Esophagus (tissue), 2 donors: ENCODE data around the gene DAAM2. TPM values are rescaled to one million over a fixed set of nuclear protein-coding genes. Genes with fewer than 3 reads are reported as not detected.

ENCODE experiments used
- H3K27ac ChIP-seq, 2 donors: one replicate each; pipeline ENCODE4 v1.5.1; 2013; ENCODE audit warnings: low read depth in 2 of 2, mild to moderate bottlenecking in 2 of 2, inconsistent platforms in 1 of 2, low read length in 1 of 2, moderate library complexity in 1 of 2
- H3K27me3 ChIP-seq, 2 donors: one replicate each; pipeline ENCODE4 v1.6.1; 2013; ENCODE audit warnings: low read length in 2 of 2, control low read depth in 1 of 2, mild to moderate bottlenecking in 1 of 2; ENCODE audit not compliant: insufficient read depth in 2 of 2, control insufficient read depth in 1 of 2
- H3K36me3 ChIP-seq, 2 donors: one replicate each; pipeline ENCODE4 v1.6.1; 2013; ENCODE audit warnings: low read length in 1 of 2; ENCODE audit not compliant: control insufficient read depth in 2 of 2, insufficient read depth in 2 of 2
- H3K4me1 ChIP-seq, 2 donors: one replicate each; pipeline ENCODE4 v1.6.1; 2013; ENCODE audit warnings: low read length in 1 of 2; ENCODE audit not compliant: control insufficient read depth in 2 of 2, insufficient read depth in 2 of 2
- H3K4me3 ChIP-seq, 2 donors: one replicate each; pipeline ENCODE4 v1.5.1; 2013; ENCODE audit warnings: low read length in 2 of 2, mild to moderate bottlenecking in 2 of 2, low read depth in 1 of 2, moderate library complexity in 1 of 2
- H3K9me3 ChIP-seq, 2 donors: one replicate each; pipeline ENCODE4 v1.6.1; 2013; ENCODE audit warnings: mild to moderate bottlenecking in 2 of 2, low read depth in 1 of 2, low read length in 1 of 2, moderate library complexity in 1 of 2; ENCODE audit not compliant: control insufficient read depth in 2 of 2, insufficient read depth in 1 of 2
- WGBS, 2 donors: extraction: QIAGEN DNeasy Blood & Tissue Kit; methylation state at CpG; one replicate each; pipeline ENCODE4 v1.1.7; 2013; 5-methylcytosine and 5-hydroxymethylcytosine counted together
- polyA plus RNA-seq, 2 donors: library from polyadenylated mRNA; stranded (reverse); fragments of 200-250 nt; gene quantifications; one replicate each; pipeline ENCODE4 v1.2.3, GENCODE V29; 2013
- donor health status: healthy with polysubstance abuse.
- donor health status: Bipolar disorder and iron deficiency.

The DAAM2 gene
- polyA plus RNA-seq, 2 donors: 10.7 to 11.3 TPM

GRCh38 chr6:39898625-39899024 lies 106.4 kb downstream of the DAAM2 start:
- Histone ChIP-seq H3K9me3 (no peaks in the 10 kb centered on the region), H3K27ac (no peak overlapping the region), H3K4me1 (peaks cover 0 to 2% of the 10 kb centered on the region in 2 donors), H3K27me3 (no peaks in the 10 kb centered on the region), H3K36me3 (peaks cover 2 to 3% of the 10 kb centered on the region in 2 donors), H3K4me3 (no peak overlapping the region)
- 88 to 91% methylated on average over 4 of the region's 4 CpGs for WGBS, 2 donors

- peaks cover 2 to 3% of the 10 kb centered on the region in 2 donors for H3K36me3 ChIP-seq
- no peaks in the 10 kb centered on the region for H3K27me3 ChIP-seq
- WGBS, 2 donors: 84 to 88% methylated on average over 10 of the region's 10 CpGs
- H3K9me3 ChIP-seq: no peaks in the 10 kb centered on the region
- no peak overlapping the region for H3K27ac ChIP-seq
- H3K4me1 ChIP-seq: peaks cover 0 to 5% of the 10 kb centered on the region in 2 donors
- no peak overlapping the region for H3K4me3 ChIP-seq
Observed at GRCh38 chr6:39899554-39900295, 107.5 kb downstream of the DAAM2 start.

- Histone ChIP-seq H3K27me3 (no peaks in the 10 kb centered on the region), H3K36me3 (peaks cover 2 to 3% of the 10 kb centered on the region in 2 donors), H3K27ac (no peak overlapping the region)
Observed at GRCh38 chr6:39901116-39901655, 109.0 kb downstream of the DAAM2 start.

GRCh38 chr6:39901670-39902069 lies 109.5 kb downstream of the DAAM2 start:
- 89 to 91% methylated on average over 18 to 19 of the region's 19 CpGs for WGBS, 2 donors
- H3K4me1 ChIP-seq: peaks cover 0 to 5% of the 10 kb centered on the region in 2 donors
- no peak overlapping the region for H3K4me3 ChIP-seq
- H3K36me3 ChIP-seq: peaks cover 2 to 7% of the 10 kb centered on the region in 2 donors
- H3K27ac ChIP-seq: no peak overlapping the region
- no peaks in the 10 kb centered on the region for H3K27me3 ChIP-seq
- H3K9me3 ChIP-seq: no peaks in the 10 kb centered on the region

More at GRCh38 chr6:39901116-39901655, 109.0 kb downstream of the DAAM2 start:
- H3K9me3 ChIP-seq: no peaks in the 10 kb centered on the region
- 73 to 83% methylated on average over 10 of the region's 10 CpGs for WGBS, 2 donors
- H3K4me3 ChIP-seq: no peak overlapping the region
- peaks cover 0 to 5% of the 10 kb centered on the region in 2 donors for H3K4me1 ChIP-seq

GRCh38 chr6:39902136-39902535 lies 110.0 kb downstream of the DAAM2 start:
- H3K27ac ChIP-seq: no peak overlapping the region
- no peak overlapping the region for H3K4me3 ChIP-seq
- peaks cover 2 to 7% of the 10 kb centered on the region in 2 donors for H3K36me3 ChIP-seq

GRCh38 chr6:39902786-39903465 lies 110.8 kb downstream of the DAAM2 start:
- H3K4me1 ChIP-seq: peaks cover 0 to 5% of the 10 kb centered on the region in 2 donors
- no peak overlapping the region for H3K4me3 ChIP-seq
- no peaks in the 10 kb centered on the region for H3K27me3 ChIP-seq
- peaks cover 2 to 7% of the 10 kb centered on the region in 2 donors for H3K36me3 ChIP-seq
- 91 to 94% methylated on average over 4 of the region's 4 CpGs for WGBS, 2 donors
- no peak overlapping the region for H3K27ac ChIP-seq
- no peaks in the 10 kb centered on the region for H3K9me3 ChIP-seq

More at GRCh38 chr6:39902136-39902535, 110.0 kb downstream of the DAAM2 start:
- Histone ChIP-seq H3K4me1 (peaks cover 0 to 5% of the 10 kb centered on the region in 2 donors), H3K9me3 (no peaks in the 10 kb centered on the region), H3K27me3 (no peaks in the 10 kb centered on the region)
- 83 to 95% methylated on average over 2 of the region's 2 CpGs for whole genome bisulfite sequencing, 2 donors

- no peaks in the 10 kb centered on the region for H3K9me3 ChIP-seq
- peaks cover 2 to 6% of the 10 kb centered on the region in 2 donors for H3K36me3 ChIP-seq
- H3K4me3 ChIP-seq: no peak overlapping the region
- peaks cover 0 to 5% of the 10 kb centered on the region in 2 donors for H3K4me1 ChIP-seq
- 93 to 95% methylated on average over 6 of the region's 6 CpGs for WGBS, 2 donors
- no peaks in the 10 kb centered on the region for H3K27me3 ChIP-seq
- H3K27ac ChIP-seq: no peak overlapping the region
Observed at GRCh38 chr6:39903656-39904055, 111.5 kb downstream of the DAAM2 start.

GRCh38 chr6:39904946-39905639 lies 112.9 kb downstream of the DAAM2 start:
- H3K27ac ChIP-seq: no peak overlapping the region
- no peak overlapping the region for H3K4me3 ChIP-seq
- no peaks in the 10 kb centered on the region for H3K9me3 ChIP-seq
- H3K36me3 ChIP-seq: peaks cover 2 to 9% of the 10 kb centered on the region in 2 donors
- no peaks in the 10 kb centered on the region for H3K27me3 ChIP-seq
- 64 to 68% methylated on average over 4 of the region's 4 CpGs for WGBS, 2 donors
- peaks cover 0 to 5% of the 10 kb centered on the region in 2 donors for H3K4me1 ChIP-seq

- Histone ChIP-seq H3K27ac (no peak overlapping the region), H3K4me1 (peaks cover 0 to 5% of the 10 kb centered on the region in 2 donors), H3K4me3 (no peak overlapping the region), H3K9me3 (no peaks in the 10 kb centered on the region), H3K27me3 (no peaks in the 10 kb centered on the region), H3K36me3 (peaks cover 2 to 9% of the 10 kb centered on the region in 2 donors)
- 82 to 90% methylated on average over 4 of the region's 4 CpGs for WGBS, 2 donors
Observed at GRCh38 chr6:39905640-39905975, 113.4 kb downstream of the DAAM2 start.
